K562 (cell line): ENCODE data around the gene ZFYVE28.

Experiments used
- CTCF ChIP-seq, 3 experiments: IDR thresholded peaks in 2 of 3; conservative IDR thresholded peaks in 1 of 3; 2 replicates each; pipeline ENCODE4 v1.5.1; 2011 to 2012; ENCODE audit warnings: low read length in 3 of 3, mild to moderate bottlenecking in 3 of 3, control low read depth in 2 of 3, improper control_type of control experiment in 1 of 3, inconsistent platforms in 1 of 3, low read depth in 1 of 3, mixed read lengths in 1 of 3, moderate library complexity in 1 of 3; ENCODE audit not compliant: insufficient read depth in 2 of 3
- EZH2 ChIP-seq: IDR thresholded peaks from 2 replicates; pipeline ENCODE4 v1.6.1; 2012; ENCODE audit warnings: low read depth, mild to moderate bottlenecking, inconsistent platforms, low read length, borderline replicate concordance
- KDM1A ChIP-seq, 2 experiments: fragments of 450-650 bp; IDR thresholded peaks; 2 replicates each; pipeline ENCODE4 v1.6.1; 2016; ENCODE audit warnings: mild to moderate bottlenecking in 2 of 2
- MAZ ChIP-seq, 2 experiments: fragments of 450-650 bp in 1 of 2; sonication (generic) in 1 of 2; formaldehyde crosslinking; IDR thresholded peaks in 1 of 2; conservative IDR thresholded peaks in 1 of 2; 2 replicates each; pipeline versions ENCODE4 v1.4.0 to v1.5.0; 2020; ENCODE audit warnings: mild to moderate bottlenecking in 1 of 2, missing genetic modification reagents in 1 of 2
- SAP30 ChIP-seq: fragments of 200-600 bp; sonication (generic); IDR thresholded peaks from 2 replicates; pipeline ENCODE4 v1.6.1; 2012; ENCODE audit warnings: borderline replicate concordance, low read depth, mild to moderate bottlenecking, moderate library complexity, low read length, control low read depth, inconsistent platforms; ENCODE audit not compliant: insufficient read depth, poor library complexity, severe bottlenecking
- SMAD3 ChIP-seq: fragments of 450-650 bp; formaldehyde crosslinking; conservative IDR thresholded peaks from 2 replicates; pipeline ENCODE4 v1.4.0; 2020; ENCODE audit warnings: mild to moderate bottlenecking
- U2AF1 ChIP-seq: fragments of 200-400 bp; formaldehyde crosslinking; optimal IDR thresholded peaks from 2 replicates; pipeline ENCODE3; 2017; ENCODE audit warnings: mild to moderate bottlenecking, low read depth, low read length, moderate library complexity
- ZBTB43 ChIP-seq: sonication (generic); formaldehyde crosslinking; IDR thresholded peaks from 2 replicates; pipeline ENCODE4 v1.8.0; 2023; ENCODE audit warnings: mild to moderate bottlenecking, missing genetic modification reagents

DNA sequence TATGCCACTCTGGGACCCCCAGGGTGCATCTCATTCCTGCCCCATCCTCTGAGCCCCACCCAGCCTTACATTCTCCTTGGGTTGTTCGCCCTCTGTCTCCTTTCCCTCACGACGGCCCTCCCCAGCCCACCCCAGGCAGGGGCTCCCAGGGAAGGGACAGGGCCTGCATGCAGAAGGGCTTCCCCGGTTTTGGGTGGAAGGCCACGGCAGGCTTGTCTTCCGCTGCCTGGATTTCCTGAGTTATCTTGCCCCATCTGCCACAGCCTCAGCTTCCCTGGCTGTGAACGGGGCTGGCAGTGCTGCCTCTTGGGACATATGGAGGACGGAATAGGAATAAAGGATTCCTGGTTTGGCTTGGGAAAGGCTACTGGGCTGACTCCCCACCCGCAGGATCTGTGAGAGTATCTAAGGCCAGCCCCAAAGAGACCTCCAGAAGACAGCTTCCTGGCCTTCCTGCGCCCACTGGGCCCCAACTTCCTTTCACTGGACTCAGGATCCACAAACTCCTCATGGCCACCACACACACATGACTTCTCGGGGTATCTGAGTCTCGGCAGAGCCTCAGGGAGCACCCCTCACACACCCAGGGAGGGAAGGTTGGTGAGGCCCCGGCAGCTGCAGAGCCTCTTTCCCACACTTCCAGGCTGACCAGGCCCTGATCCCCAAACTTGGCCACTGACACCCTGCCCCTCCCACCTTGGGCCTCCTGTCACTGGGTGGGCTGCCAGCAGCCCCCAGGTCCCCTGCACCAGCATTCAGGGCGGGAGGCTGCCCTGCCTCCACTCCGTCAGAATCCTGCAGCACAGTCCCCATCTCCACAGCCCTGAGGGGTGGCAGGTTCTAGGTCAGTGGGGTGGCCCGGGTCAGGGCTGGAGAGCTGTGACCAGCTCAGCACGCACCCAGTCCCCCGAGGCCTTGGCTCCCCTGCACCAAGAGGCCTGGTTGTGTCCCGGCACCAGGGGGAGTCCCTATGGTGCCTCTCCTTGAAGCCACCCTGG is 153.0 kb downstream of the ZFYVE28 start:
- TF ChIP-seq KDM1A (IDR thresholded peaks at IDR 0.05) (no peak), SAP30 (no peak), ZBTB43 (CRISPR knock-in tag) (no peak), EZH2 (no peak), CTCF (IDR thresholded peaks at IDR 0.05 in 2 of 3, conservative IDR thresholded peaks at IDR 0.05 in 1 of 3; ENCODE audit: insufficient read depth in 2 of 3, low read depth in 1 of 3, low read length in 3 of 3) (no peak), U2AF1 (no peak), SMAD3 (CRISPR knock-in tag) (no peak), MAZ (CRISPR knock-in tag; conservative IDR thresholded peaks at IDR 0.05 in 1 of 2, IDR thresholded peaks at IDR 0.05 in 1 of 2) (no peak)
